Kidney tubule cell (primary cell): ENCODE results near the gene PAX9.
A peak's percentile ranks its signal among the peaks of the same experiment; 100 is the strongest.

Experiments used
- DNase-seq: peaks from one replicate; pipeline ENCODE4 v3.0.0-alpha.2; 2018; ENCODE audit warnings: low spot score

PAX9 gene

GRCh38 chr14:36655963-36656686, 5.5 kb upstream of the PAX9 start:
- DNase-seq: peak; percentile 50

GRCh38 chr14:36656687-36657398, 4.8 kb upstream of the PAX9 start:
- no peak for DNase-seq

GRCh38 chr14:36657399-36658122, 4.1 kb upstream of the PAX9 start:
- DNase-seq: no peak

- no peak for DNase-seq
Measured at GRCh38 chr14:36658123-36659009, 3.3 kb upstream of the PAX9 start.

GRCh38 chr14:36659010-36659821, 2.4 kb upstream of the PAX9 start:
- no peak for DNase-seq

GRCh38 chr14:36659822-36660735, 1.6 kb upstream of the PAX9 start:
- DNase-seq: no peak

GRCh38 chr14:36660736-36661505, 739 bp upstream of the PAX9 start:
- DNase-seq: no peak

GRCh38 chr14:36662258-36662542, 540 bp downstream of the PAX9 start:
- no peak for DNase-seq

- peak; percentile 46 for DNase-seq
Measured at GRCh38 chr14:36662543-36663403, 1.1 kb downstream of the PAX9 start.

- peak; percentile 12 for DNase-seq
Measured at GRCh38 chr14:36663404-36664321, 2.0 kb downstream of the PAX9 start.

GRCh38 chr14:36664322-36665193, 2.9 kb downstream of the PAX9 start:
- DNase-seq: no peak

- no peak for DNase-seq
Measured at GRCh38 chr14:36665887-36666415, 4.3 kb downstream of the PAX9 start.

GRCh38 chr14:36666416-36667206, 5.0 kb downstream of the PAX9 start:
- no peak for DNase-seq

GRCh38 chr14:36667679-36668078, 6.0 kb downstream of the PAX9 start:
- no peak for DNase-seq

- no peak for DNase-seq
Measured at GRCh38 chr14:36671149-36671548, 9.5 kb downstream of the PAX9 start.
